OCI-LY3 (cell line): Measurements from ENCODE around the gene CNTNAP2.

Experiments
- H2AFZ ChIP-seq: fragments of 200-600, 300-600 bp; shearing (Covaris generic); 2 replicates; pipeline ENCODE4 v1.6.0; 2014; ENCODE audit warnings: antibody characterized with exemption, low read depth, low read length
- H3K27ac ChIP-seq: fragments of 200-600, 300-600 bp; sonication (generic); 2 replicates; pipeline ENCODE4 v1.5.1; 2014; ENCODE audit warnings: mild to moderate bottlenecking, low read length, moderate library complexity, mixed read lengths
- H3K27me3 ChIP-seq: fragments of 200-600, 300-600 bp; sonication (generic); 2 replicates; pipeline ENCODE4 v1.6.1; 2014; ENCODE audit warnings: low read depth, low read length, mixed read lengths
- H3K36me3 ChIP-seq: fragments of 200-600, 300-600 bp; sonication (generic); replicated peaks from 2 replicates; pipeline ENCODE3; 2014; ENCODE audit warnings: low read depth, low read length, mixed read lengths
- H3K4me1 ChIP-seq: fragments of 300-600, 200-600 bp; sonication (generic); 2 replicates; pipeline ENCODE4 v1.6.1; 2014; ENCODE audit warnings: low read length, mixed read lengths
- H3K4me2 ChIP-seq: fragments of 200-600, 300-600 bp; sonication (generic); 2 replicates; pipeline ENCODE4 v1.6.1; 2014; ENCODE audit warnings: low read length, mixed read lengths
- H3K4me3 ChIP-seq: fragments of 300-600, 200-600 bp; sonication (generic); 2 replicates; pipeline ENCODE4 v1.5.1; 2014; ENCODE audit warnings: antibody characterized with exemption, mild to moderate bottlenecking, low read length, moderate library complexity
- H3K79me2 ChIP-seq: fragments of 300-600, 200-600 bp; shearing (Covaris generic); 2 replicates; pipeline ENCODE4 v1.6.1; 2014; ENCODE audit warnings: mild to moderate bottlenecking, low read length, mixed read lengths
- H3K9ac ChIP-seq: fragments of 300-600, 200-600 bp; shearing (Covaris generic); 2 replicates; pipeline ENCODE4 v1.6.0; 2014; ENCODE audit warnings: mild to moderate bottlenecking, low read length, moderate library complexity
- H3K9me3 ChIP-seq: fragments of 200-600, 300-600 bp; shearing (Covaris generic); 2 replicates; pipeline ENCODE4 v1.6.1; 2014; ENCODE audit warnings: low read length, mixed read lengths; ENCODE audit not compliant: insufficient read depth
- H4K20me1 ChIP-seq: fragments of 200-600, 300-600 bp; sonication (generic); 2 replicates; pipeline ENCODE4 v1.6.1; 2016; ENCODE audit warnings: low read length, mixed read lengths; ENCODE audit not compliant: insufficient read depth
- CTCF ChIP-seq: fragments of 200-600, 300-600 bp; sonication (generic); IDR thresholded peaks from 2 replicates; pipeline ENCODE4 v1.5.1; 2014; ENCODE audit warnings: antibody characterized with exemption, low read length, low read depth
- EZH2phosphoT487 ChIP-seq: fragments of 200-600 bp; shearing (Covaris generic); IDR thresholded peaks from 2 replicates; pipeline ENCODE4 v1.6.1; 2018; ENCODE audit warnings: antibody characterized with exemption, mixed run types, low read depth

CNTNAP2 gene

GRCh38 chr7:147261693-147262092, 1145.1 kb downstream of the CNTNAP2 start:
- Histone ChIP-seq H3K9ac (no peak overlapping the region), H3K4me3 (no peak overlapping the region), H3K4me1 (peaks cover 11% of the 10 kb centered on the region), H3K36me3 (no peaks in the 10 kb centered on the region), H3K27ac (no peak overlapping the region), H3K27me3 (no peaks in the 10 kb centered on the region), H3K79me2 (no peaks in the 10 kb centered on the region), H3K4me2 (no peak overlapping the region), H4K20me1 (no peaks in the 10 kb centered on the region), H2AFZ (no peak overlapping the region), H3K9me3 (no peaks in the 10 kb centered on the region)
- TF ChIP-seq EZH2phosphoT487, result no peak
- no peak for TF ChIP-seq CTCF

GRCh38 chr7:147265528-147265927, 1148.9 kb downstream of the CNTNAP2 start:
- Histone ChIP-seq H3K36me3 (no peaks in the 10 kb centered on the region), H3K4me1 (peaks cover 11% of the 10 kb centered on the region), H2AFZ (no peak overlapping the region), H3K27ac (no peak overlapping the region), H3K4me2 (no peak overlapping the region), H3K4me3 (no peak overlapping the region), H3K9me3 (no peaks in the 10 kb centered on the region), H3K27me3 (no peaks in the 10 kb centered on the region), H3K9ac (no peak overlapping the region), H4K20me1 (no peaks in the 10 kb centered on the region), H3K79me2 (no peaks in the 10 kb centered on the region)
- no peak for TF ChIP-seq EZH2phosphoT487
- no peak for TF ChIP-seq CTCF

- Histone ChIP-seq H3K27ac (no peak overlapping the region), H3K9me3 (no peaks in the 10 kb centered on the region), H3K79me2 (no peaks in the 10 kb centered on the region), H3K9ac (no peak overlapping the region), H3K4me1 (no peaks in the 10 kb centered on the region), H3K27me3 (no peaks in the 10 kb centered on the region), H2AFZ (no peak overlapping the region), H3K4me3 (no peak overlapping the region), H4K20me1 (no peaks in the 10 kb centered on the region), H3K4me2 (no peak overlapping the region), H3K36me3 (no peaks in the 10 kb centered on the region)
- TF ChIP-seq EZH2phosphoT487, result no peak
- no peak for TF ChIP-seq CTCF
These were observed 1159.5 kb downstream of the CNTNAP2 start for GRCh38 chr7:147276106-147276505.

- Histone ChIP-seq H3K4me2 (no peak overlapping the region), H3K36me3 (no peaks in the 10 kb centered on the region), H2AFZ (no peak overlapping the region), H3K27ac (no peak overlapping the region), H4K20me1 (no peaks in the 10 kb centered on the region), H3K27me3 (no peaks in the 10 kb centered on the region), H3K4me1 (no peaks in the 10 kb centered on the region), H3K4me3 (no peak overlapping the region), H3K9me3 (no peaks in the 10 kb centered on the region), H3K9ac (no peak overlapping the region), H3K79me2 (no peaks in the 10 kb centered on the region)
- no peak for TF ChIP-seq EZH2phosphoT487
- TF ChIP-seq CTCF, result no peak
These were observed 1160.3 kb downstream of the CNTNAP2 start for GRCh38 chr7:147276783-147277370.
